Stimulated activated CD4-positive, alpha-beta T cell treated with anti-CD3 and anti-CD28 coated beads, Interleukin-2, amount 100 ng/mL, for 24 hours (primary cell): ENCODE data around the gene RFX4.

Source experiments
- DNase-seq, 2 donors: peaks; one replicate each; pipeline ENCODE4 v3.0.0-alpha.2; 2020

Gene RFX4

DNA sequence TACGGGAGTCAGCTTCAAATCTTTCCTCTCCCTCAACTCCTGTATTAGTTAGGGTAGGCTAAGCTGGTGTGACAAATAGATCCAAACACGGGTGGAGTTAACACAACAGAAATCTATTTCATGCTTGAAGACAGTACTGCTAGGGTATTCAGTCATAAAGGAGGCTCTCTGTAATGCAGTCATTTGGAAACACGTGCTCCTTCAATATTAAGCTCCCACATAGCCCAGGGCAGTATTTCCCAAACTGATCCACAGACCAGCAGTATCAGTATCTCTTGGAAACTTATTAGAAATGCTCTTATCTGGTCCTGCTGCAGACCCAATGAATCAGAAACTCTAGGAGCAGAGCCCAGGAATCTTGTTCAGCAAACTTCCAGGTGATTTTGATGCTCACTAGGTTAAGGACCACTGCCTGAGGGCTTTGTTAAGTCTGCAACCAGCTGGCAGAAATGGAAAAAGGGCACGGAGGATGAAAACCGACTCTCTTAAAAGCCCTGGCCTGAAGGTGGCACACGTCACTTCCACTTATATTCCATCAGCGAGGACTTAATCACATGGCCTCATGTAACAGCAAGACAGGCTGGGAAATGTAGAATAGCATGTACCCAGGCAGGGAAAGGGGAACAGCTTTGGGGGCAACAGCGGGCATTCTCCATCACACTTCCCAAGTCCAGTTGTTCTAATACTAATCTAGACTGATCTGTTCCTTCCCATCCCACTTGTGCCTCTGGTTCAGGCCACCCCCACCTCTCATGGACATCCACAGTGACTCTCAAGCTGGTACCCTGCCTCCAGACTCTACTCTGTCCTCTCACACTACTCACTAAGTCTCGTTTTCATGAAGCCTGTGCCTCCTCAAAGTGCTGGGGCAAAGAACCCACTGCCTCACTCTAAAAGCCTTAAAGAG is 153.5 kb downstream of the RFX4 start:
- no peak for DNase-seq

DNA sequence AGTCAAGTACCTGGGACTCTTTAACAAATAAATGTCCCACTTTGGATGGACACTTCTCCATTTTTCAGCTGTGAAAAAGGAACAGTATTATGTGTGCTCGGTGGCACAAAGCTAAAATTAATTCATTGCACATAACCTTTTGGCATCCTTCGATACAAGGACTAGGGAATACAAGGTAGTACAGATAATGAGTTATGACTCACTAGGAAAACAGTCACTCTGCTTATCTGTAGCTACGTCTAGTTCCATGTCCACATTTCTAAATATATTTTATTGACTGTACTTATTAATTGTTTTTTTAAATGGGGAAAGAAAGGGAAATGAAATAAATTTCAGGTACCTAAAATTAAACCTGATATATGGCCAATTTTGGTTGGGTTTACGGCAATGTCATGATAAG is 156.5 kb downstream of the RFX4 start:
- DNase-seq: no peak

DNA sequence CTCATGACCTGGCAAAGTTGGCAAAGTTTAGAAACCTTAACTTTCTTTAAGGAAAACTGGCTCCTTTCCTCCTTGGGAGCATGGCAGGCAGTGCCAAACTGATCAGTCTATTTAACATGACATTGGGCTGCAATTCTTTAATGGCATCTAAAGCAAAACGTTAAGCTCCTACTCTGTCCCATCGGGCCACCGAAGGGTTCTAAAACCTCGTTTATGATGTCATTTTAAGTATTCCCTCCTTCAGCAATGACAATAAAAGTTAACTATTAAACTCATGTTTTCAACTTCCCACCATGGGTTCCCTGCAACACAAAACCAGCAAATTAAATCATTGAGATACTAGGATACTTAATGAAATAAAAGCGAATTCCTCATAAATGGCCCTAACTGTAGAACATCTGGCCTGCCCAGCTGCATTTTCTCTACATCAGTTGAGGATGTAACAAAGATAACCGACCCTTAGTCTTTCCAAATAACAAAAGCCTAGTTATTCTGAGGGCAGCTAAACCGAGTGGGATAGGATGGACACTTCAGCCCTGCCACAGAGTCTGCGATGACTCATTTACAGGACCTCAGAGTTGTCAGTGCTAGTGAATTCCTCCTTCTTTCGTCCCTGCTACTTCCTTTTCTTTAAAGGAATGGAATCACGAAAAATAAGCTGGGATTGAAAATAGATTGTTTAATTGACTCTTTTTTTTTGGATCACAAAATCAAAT is 157.2 kb downstream of the RFX4 start:
- no peak for DNase-seq

DNA sequence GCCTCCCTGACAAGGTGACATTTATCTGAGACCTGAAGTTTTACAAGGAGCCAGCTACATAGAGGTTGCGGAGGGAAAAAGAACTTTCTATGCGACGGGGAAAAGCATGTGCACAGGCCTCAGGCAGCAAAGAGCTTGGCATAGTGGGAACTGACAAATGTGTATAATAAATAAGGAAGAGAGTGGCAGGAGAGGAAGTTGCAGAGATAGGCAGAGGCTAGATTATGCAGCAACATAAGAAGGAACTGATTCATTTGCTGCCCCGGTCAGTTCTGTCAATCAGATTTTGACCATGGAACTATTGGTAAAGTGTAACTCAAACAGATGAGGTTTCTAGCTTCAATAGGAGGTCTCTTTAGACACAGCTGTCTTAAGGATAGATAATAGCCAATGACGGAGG is 158.0 kb downstream of the RFX4 start:
- DNase-seq: no peak

DNA sequence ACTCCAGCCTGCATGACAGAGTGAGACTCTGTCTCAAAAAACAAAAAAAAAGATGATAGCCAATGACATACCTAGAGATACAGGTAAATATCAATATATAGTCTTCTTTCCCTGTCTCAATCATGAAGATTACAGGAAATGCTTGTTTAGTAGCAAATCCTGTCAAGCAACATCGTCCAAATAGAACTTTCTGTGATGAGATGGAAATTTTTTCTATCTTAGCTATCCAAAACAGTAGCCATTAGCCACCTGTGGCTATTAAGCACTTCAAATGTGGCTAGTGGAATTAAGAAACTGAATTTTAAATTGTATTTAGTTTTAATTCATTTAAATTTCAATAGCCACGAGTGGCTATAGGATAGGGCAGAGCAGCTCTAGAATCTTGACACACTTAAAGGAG is 158.4 kb downstream of the RFX4 start:
- no peak for DNase-seq

DNA sequence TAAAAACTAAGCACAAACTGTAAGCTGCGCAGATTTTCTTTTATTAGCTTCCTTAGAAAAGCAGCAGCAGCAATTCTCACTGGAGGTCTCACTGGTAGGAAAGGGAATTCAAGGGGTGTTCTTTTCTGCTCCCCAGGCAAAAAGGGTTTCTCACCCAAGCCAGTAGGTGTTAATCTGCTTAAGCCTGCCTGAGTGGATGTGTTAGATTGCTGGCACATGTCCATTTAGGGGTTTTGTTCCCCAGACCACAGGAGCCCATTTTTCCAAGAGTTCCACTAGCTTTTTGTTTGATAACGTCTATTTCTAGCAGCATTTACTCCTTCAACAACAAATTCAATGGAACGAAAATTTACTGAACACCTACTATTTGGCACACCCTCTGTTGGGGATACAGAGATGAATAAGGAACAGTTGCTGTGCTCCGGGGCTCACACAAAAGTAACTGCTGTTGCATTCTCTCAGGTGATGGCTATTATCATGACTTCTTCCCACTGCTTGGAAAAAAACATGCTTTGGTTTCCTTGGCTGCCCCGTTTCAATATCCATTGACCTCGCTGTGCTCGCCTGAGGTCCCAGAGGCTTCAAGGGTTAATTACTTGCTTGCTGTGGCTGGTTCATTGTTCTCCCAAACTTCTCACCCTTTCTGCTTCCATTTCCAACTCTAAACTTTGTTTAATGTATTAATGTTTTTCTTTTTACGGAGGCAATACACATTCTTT is 160.6 kb downstream of the RFX4 start:
- no peak for DNase-seq

DNA sequence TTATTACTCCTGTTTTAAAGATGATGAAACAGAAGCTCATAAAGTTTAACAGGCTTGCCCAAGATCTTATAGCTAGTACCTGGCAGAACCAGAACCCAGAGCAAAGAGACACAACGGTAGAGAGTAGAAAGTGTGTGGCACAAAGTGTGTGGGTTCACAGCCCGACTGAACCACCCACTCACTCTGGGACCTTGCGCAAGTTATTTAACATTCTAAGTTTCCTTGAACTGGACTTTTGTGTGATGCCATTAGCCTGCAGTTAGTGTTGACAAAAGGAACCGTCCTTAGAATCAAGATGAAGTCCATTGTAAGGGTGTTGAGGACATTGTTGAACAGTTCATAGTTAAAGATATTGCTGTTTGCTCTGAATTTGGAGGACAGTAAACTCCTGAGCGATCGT is 161.8 kb downstream of the RFX4 start:
- no peak for DNase-seq

DNA sequence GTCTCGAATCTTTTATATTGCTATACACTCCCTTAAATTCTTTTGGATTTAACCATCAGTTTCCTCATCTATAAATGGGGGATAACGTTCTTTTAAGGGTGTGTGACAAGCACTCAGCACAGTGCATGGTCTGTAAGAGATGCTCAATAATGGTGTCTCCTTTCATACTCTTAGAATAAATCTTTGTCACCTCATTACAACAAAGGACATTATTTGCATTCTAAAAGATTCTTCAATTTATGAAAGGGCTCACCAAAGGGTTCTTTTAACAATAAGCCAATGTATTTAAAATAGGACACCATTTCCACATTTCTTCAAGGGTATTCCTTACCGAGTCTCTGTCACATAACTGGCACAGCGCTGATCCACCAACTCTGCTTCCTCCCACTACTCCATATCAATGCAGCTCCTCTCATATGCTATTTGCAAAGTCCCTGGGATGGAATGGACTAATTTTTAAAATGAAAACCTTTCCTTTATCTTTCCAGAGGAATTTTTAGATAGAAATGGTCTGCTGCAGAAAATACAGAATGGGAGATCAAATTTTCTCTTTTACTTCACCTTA is 162.5 kb downstream of the RFX4 start:
- no peak for DNase-seq

DNA sequence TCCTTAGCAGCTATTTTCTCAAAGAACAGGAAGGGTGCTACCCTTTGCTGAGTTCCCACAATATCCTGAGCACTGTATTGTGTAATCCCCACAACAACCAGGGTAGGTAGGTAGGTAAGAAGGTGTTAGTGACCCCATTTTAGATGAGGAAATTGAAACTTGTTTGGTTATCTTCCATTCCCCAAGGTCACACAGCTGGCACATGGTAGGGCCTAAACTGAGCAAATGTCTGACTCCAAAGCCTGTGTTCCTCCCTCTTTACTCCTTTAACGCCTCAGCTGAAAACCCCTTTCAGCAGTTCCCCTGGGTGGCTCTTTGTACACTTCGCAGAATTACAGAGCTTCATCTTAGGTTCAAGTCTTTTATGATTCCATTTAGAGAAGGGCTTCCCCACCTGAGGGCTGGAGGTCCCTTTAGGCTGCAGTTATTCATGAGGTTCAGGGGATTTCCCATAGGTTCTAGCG is 165.2 kb downstream of the RFX4 start:
- no peak for DNase-seq

DNA sequence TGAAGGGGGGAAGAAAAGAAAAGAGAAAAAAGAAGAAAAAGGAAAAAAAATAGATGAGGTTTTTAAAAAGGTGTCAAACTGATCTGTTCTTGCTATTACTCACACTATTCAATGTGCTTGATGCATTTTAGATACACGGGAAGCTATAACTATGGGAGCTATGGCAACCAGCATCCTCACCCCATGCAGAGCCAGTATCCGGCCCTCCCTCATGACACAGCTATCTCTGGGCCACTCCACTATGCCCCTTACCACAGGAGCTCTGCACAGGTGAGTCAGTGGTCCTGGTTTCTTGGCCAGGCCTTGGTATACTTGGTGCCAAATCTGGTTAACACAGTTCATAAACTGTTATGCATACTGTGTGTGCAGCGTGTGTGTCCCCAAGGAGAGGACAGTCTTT is 167.7 kb downstream of the RFX4 start:
- DNase-seq: no peak

DNA sequence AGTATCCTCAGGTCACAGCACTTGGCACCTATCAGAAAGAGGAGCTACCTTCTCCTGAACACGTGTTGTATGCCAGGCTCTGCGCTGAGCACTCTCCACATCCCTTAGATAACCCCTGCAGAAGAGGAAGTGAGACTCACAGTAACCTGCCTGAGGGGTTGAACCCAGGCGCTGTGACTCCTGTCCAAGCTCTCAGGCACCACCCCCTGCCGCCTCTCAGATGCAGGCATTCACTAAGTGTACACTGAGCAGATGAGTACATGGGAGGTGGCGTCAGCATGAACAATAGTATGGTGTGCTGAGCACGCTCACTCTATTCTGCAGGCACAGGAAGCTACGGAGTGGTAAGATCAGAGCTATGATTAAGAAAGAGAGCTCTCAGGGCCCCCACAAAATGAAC is 170.7 kb downstream of the RFX4 start:
- peak; percentile 32 to 59 for DNase-seq

DNA sequence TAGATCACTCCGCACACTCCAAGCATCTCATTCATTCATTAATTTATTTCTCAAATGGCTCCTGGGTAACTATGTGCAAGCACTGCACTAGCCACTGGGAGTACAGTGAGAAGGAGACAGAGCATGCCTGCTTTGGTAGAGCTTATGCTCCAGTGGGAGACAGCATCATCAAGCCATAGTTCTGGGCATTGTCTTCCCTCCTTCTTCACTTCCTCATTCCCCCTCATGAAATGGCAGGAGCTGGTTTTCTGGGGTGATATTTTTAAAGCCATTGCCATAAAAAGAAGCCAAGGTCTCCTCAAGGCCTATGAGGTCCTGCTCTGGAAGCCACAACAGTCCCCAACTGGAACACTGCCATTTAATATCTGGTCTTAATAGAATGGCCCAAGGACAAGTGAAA is 171.5 kb downstream of the RFX4 start:
- DNase-seq: no peak

DNA sequence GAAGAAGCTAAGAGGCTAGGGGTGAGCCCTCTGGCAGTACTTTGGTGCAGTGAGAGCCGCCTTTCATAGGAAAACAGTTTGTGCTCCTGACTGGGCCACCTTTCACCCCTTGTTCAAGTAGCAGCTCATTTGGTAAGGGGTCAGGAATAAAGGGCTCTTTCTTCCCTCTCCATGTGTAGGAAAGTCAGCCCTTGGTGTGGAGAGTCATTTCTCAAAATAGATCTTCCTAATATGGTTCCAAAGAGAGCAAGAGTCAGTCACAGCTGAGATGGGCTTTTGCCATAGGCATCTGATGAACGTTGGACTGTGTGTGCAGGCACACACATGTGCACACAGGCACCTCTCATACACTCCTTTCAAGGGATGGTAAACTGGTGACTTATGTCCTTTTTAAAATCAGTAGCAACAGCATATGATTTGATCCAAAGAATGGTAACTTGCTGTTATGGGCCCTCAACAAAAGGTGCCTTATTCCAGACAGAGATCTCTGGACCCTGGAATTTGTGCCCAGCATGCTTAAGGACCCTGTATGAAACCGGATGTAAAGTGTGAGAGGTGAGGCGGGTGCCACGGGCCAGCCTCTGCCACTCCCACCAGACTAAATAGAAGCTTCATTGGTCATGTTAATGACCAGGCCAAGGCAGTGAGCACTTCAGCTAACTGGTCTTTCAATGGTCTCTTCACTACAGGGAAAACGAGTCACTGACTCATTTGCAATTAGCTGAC is 175.0 kb downstream of the RFX4 start:
- no peak for DNase-seq

DNA sequence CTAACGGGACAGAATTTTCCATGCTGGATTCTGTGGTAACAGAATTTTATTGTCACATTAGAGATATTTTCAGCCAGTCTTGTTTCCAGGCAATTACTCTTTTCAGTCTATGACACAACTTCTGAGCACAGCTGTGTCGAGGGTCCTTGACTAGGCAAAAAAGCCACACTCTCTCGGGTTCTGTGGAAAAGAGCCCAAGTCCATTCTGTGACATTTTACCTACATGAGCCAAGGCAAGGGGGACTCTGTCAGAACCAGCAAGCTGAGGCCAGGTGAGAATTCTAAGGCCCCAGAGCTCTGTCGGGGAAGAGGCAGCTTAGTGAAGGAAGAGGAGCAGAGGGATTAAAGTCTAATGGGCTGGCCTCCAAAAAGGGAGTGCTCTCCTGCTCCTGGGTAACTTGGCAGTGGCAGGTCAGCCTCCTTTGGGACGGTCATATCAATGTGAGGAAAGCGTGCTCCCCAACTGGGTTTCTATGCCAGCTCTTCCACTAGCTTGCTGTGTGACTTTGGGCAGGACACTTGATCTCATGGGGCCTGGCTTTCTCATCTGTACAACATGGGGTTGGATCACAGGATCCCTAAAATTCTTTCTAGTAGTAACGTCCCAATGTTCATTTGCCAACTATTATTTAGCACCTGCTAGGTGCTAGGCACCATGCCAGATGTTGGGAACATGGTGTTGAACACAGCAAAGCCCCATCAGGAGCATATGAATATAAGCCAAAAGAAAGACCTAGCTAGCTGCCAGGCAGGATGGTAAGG is 175.7 kb downstream of the RFX4 start:
- no peak for DNase-seq

DNA sequence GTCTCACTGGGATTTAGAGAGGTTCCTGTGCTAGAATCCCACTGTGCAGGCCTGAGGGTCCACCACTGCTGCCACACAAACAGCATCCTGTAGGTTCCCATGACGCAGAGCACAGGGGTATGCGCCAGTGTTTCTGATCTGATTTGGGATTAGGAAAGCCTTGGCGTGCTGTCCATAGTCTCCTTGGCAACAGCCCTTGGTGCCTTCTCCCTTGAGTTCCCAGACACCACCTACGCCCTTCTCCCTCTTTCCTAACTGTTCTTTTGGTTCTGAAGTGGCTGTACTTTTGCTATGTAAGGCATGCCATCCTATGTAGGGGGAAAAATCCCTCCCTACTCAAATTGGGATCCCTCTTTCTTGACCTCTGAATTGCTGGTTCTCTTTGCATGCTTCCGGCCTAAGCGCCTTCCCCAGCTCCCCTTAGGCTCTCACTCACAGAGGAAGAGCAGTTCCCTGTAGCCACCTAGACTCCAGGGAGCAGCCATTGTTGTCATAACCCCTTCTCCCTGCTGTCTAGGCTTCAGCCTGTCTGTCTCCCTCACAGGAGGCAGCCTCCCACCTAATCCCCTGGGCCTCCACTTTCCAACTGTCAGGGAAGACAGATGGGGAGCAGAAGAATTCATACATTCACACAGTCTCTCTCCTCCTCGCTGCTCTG is 176.9 kb downstream of the RFX4 start:
- DNase-seq: no peak

DNA sequence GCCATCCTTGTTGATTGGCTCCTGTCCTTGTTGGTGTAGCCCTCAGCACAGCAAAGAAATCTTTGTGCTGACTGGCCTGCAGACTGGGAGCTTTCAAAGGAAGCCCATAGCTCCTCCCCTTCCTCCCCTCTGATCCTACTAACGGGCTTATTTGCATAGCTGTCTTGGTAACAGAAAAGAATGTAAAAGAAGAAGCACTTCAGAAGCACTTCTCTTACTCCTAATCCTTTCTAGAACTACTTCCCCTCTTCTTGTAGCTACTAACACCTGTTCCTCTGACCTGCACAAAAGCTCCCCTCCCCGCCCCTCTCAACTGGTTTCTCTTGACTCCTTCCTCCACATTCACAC is 177.4 kb downstream of the RFX4 start:
- DNase-seq: no peak

DNA sequence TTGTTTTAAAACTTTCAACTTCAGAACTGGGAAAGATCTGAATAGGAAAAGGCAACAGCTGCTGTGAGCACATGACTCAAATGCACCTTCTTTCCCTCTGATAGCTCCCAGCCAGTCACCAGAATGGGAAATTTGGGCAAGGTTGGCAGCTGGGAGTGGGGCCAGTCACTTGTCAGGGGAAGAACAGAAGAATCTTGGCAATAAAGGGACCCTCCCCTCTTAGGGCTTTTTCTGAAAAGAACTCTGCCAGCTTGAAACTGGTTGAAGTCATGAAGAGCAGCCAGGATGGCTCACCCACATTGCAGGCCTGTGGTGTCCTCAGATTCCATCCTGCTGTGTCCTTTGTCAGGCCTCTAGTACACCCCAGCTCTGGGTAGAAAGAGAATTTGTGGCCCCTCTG is 181.4 kb downstream of the RFX4 start:
- DNase-seq: no peak

DNA sequence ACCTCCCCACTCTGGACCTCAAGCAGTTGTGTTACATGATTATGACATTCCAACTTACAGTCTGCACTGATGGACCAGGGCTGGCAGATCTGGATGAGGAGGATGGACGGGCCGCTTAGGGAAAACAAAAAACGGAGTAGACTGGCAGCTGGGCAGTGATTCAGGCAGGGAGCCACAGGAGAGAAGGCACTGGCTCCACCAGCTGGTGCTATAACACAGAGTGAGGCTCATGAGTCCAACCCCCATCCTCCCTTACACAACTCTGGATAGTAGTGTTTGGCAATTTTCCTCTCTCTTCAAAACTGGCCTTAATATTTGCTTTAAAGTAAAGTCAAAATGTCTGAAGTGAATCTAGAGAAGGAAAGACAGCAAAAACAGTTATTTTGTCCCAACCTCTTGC is 181.9 kb downstream of the RFX4 start:
- DNase-seq: no peak

DNA sequence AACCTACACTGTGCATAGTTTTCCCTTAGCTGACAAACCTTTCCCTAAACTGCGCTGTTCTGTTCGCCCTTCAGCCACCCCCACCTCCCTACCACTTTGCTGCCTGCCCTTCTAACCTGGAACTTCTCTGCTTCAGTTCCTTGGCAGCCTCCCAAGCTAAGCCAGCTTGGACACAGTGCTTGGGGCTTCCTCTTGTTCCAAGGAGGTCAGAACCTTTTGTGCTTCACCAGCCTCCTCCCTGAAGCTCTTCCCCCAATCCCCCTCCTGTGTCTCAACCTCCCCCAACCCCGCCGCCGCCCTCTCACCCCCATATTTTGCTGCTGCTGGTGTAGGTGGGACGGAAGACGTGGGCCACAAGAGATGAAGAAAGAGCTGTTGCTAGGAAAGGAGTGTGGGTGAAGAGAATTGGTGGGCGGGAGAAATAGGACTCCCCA is 183.6 kb downstream of the RFX4 start:
- no peak for DNase-seq

DNA sequence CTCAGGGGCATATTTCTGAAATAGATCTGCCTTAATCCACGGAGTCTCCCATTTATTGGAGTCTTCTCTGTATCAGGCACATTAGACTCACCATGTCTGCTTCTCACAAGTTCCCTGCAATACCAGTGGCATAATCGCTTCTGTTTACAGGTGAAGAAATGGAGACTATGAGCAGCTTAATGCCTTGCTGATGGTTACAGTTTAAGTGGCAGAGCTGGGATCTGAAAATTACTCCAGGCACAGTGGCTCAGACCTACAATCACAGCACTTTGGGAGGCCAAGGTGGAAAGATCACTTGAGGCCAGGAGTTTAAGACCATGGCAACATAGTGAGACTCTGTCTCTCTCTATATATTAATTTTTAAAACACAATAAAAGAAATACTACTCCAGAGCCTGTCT is 184.4 kb downstream of the RFX4 start:
- no peak for DNase-seq
